HFF-Myc (cell line): ENCODE data around the gene PLD5.
"Not testable (repeated sequence)": the region's sequence is repeated elsewhere in the genome, so short reads cannot be mapped to it uniquely, and the experiment has no call there.

ENCODE experiments used
- DNase-seq: peaks from one replicate; pipeline ENCODE4 v3.0.0-alpha.2; 2011; ENCODE audit warnings: low read depth; ENCODE audit errors: extremely low read depth
- H3K4me3 ChIP-seq: replicated peaks from 2 replicates; pipeline ENCODE4 v1.5.1; 2011; ENCODE audit warnings: low read depth, mild to moderate bottlenecking, control low read depth, low read length
- CTCF ChIP-seq: IDR thresholded peaks from 2 replicates; pipeline ENCODE4 v1.5.1; 2012; ENCODE audit warnings: mild to moderate bottlenecking, low read depth, low read length, control low read depth; ENCODE audit errors: missing control alignments

Gene PLD5

GRCh38 chr1:242216368-242216767 is 308.1 kb downstream of the PLD5 start:
- TF ChIP-seq CTCF, result no peak
- no peak overlapping the region for H3K4me3 ChIP-seq
- no peak for DNase-seq

DNA sequence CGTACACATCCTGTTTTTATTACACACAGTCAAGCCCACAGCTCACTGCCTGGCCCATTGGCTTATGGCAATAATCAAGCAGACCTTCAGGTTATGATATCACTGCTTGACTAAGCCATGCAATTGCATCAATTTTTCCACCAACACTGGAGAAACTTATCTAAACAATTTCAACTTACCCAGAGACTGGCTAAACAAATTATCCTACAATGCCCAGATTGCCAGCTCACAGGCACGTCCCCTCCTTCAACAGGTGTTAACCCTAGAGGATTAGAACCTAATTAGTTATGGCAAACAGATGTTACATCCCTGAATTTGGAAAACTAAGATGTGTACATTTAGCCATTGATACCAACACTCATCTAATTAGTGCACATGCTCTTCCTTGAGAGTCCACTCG is 310.0 kb downstream of the PLD5 start:
- not testable (repeated sequence) for DNase-seq, H3K4me3 ChIP-seq

DNA sequence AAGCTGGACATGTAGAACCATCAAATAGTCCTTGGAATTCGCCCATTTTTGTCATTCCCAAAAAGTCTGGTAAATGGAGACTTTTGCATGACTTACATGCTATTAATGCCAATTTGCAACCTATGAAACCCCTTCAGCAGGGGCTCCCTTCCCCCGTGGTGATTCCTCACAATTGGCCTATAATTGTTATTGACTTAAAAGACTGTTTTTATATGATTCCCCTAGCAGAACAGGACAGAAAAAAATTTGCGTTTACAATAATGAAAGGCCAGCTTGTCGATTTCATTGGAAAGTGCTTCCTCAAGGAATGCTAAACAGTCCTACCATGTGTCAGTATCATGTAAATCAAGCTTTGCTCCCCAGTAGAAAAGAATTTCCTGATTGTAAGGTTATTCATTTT is 311.5 kb downstream of the PLD5 start:
- H3K4me3 ChIP-seq, DNase-seq: not testable (repeated sequence)

DNA sequence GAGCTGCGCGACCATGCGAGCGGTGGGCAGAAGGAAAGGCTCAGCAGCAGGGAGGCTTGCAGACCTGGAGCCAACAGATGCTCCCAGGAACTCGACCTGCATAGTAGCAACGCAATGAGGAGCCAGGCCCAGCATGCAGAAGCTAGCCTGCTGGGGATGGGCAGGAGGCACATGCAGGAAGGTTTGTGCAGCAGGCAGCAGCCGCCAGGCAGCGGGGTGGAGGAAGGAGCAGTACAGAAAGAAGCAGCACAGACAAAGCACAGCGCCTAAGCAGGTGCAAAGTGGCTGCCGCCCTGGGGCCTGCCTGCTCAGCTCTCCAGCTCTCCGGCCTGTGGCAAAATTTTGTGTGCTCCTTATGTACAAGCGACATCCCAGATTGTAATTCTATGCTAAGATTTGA is 312.1 kb downstream of the PLD5 start:
- TF ChIP-seq CTCF, result no peak
- no peak for DNase-seq
- no peak overlapping the region for H3K4me3 ChIP-seq

GRCh38 chr1:242211254-242212022 is 313.1 kb downstream of the PLD5 start:
- no peak for DNase-seq
- TF ChIP-seq CTCF, result no peak
- no peak overlapping the region for H3K4me3 ChIP-seq

DNA sequence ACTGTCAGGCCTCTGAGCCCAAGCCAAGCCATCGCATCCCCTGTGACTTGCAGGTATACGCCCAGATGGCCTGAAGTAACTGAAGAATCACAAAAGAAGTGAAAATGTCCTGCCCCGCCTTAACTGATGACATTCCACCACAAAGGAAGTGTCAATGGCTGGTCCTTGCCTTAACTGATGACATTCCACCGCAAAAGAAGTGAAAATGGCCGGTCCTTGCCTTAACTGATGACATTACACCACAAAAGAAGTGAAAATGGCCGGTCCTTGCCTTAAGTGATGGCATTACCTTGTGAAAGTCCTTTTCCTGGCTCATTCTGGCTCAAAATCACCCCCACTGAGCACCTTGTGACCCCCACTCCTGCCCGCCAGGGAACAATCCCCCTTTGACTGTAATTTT is 314.2 kb downstream of the PLD5 start:
- not testable (repeated sequence) for H3K4me3 ChIP-seq, DNase-seq

GRCh38 chr1:242209063-242209462 is 315.4 kb downstream of the PLD5 start:
- no peak overlapping the region for H3K4me3 ChIP-seq
- TF ChIP-seq CTCF, result no peak

DNA sequence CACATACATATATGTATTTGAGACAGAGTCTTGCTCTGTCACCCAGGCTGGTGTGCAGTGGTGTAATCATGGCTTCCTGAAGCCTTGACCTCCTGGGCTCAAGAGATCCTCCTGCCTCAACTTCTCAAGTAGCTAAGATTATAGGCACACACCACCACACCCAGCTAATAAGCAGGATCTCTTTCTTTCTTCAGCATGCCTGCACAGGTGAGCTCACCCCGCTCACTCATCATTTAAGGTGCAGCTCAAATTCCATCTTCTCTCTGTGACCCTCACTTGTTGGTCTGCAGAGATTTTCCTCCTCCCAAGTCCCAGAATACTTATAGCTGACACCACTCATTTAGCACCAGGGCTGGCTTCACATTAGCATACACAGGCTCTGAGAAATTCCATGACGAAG is 316.5 kb downstream of the PLD5 start:
- no peak overlapping the region for H3K4me3 ChIP-seq
- no peak for TF ChIP-seq CTCF
- no peak for DNase-seq

More at GRCh38 chr1:242209063-242209462, 315.4 kb downstream of the PLD5 start:
- DNase-seq, result no peak
